Stimulated activated CD8-positive, alpha-beta memory T cell treated with anti-CD3 and anti-CD28 coated beads, Interleukin-15, amount 100 ng/mL, for 1 hour (primary cell): ENCODE results near the gene ST3GAL3.
"Not testable (repeated sequence)": the region's sequence is repeated elsewhere in the genome, so short reads cannot be mapped to it uniquely, and the experiment has no call there.

Experiments
- DNase-seq: peaks from one replicate; pipeline ENCODE4 v3.0.0-alpha.2; 2020; ENCODE audit warnings: low read depth

Gene ST3GAL3

GRCh38 chr1:43757343-43758053 lies 50.2 kb downstream of the ST3GAL3 start:
- no peak for DNase-seq

GRCh38 chr1:43760745-43761317 lies 53.5 kb downstream of the ST3GAL3 start:
- DNase-seq, result no peak

- DNase-seq, result peak; percentile 10
Measured at GRCh38 chr1:43763497-43763973, 56.2 kb downstream of the ST3GAL3 start.

- no peak for DNase-seq
Measured at GRCh38 chr1:43764581-43764980, 57.2 kb downstream of the ST3GAL3 start.

GRCh38 chr1:43766086-43766784 lies 58.9 kb downstream of the ST3GAL3 start:
- DNase-seq, result no peak

- DNase-seq, result no peak
Measured at GRCh38 chr1:43766818-43767525, 59.6 kb downstream of the ST3GAL3 start.

- no peak for DNase-seq
Measured at GRCh38 chr1:43768168-43768567, 60.8 kb downstream of the ST3GAL3 start.

GRCh38 chr1:43769350-43769908 lies 62.1 kb downstream of the ST3GAL3 start:
- no peak for DNase-seq

GRCh38 chr1:43770111-43770510 lies 62.8 kb downstream of the ST3GAL3 start:
- no peak for DNase-seq

- DNase-seq, result no peak
Measured at GRCh38 chr1:43772978-43773377, 65.6 kb downstream of the ST3GAL3 start.

- no peak for DNase-seq
Measured at GRCh38 chr1:43773821-43774220, 66.5 kb downstream of the ST3GAL3 start.

GRCh38 chr1:43774359-43774758 lies 67.0 kb downstream of the ST3GAL3 start:
- DNase-seq, result no peak

GRCh38 chr1:43776043-43776761 lies 68.9 kb downstream of the ST3GAL3 start:
- no peak for DNase-seq

- DNase-seq, result not testable (repeated sequence)
Measured at GRCh38 chr1:43777916-43778315, 70.6 kb downstream of the ST3GAL3 start.

- DNase-seq, result no peak
Measured at GRCh38 chr1:43779266-43779665, 71.9 kb downstream of the ST3GAL3 start.

- no peak for DNase-seq
Measured at GRCh38 chr1:43779805-43780403, 72.6 kb downstream of the ST3GAL3 start.

- DNase-seq, result no peak
Measured at GRCh38 chr1:43781574-43781973, 74.2 kb downstream of the ST3GAL3 start.

- DNase-seq, result no peak
Measured at GRCh38 chr1:43783096-43783670, 75.8 kb downstream of the ST3GAL3 start.

- no peak for DNase-seq
Measured at GRCh38 chr1:43783671-43784205, 76.4 kb downstream of the ST3GAL3 start.

- no peak for DNase-seq
Measured at GRCh38 chr1:43786201-43786958, 79.0 kb downstream of the ST3GAL3 start.
